HepG2 (cell line): Measurements from ENCODE around the gene UBR1.

Experiments
- CEBPZ ChIP-seq: IDR thresholded peaks from 2 replicates; pipeline ENCODE4 v1.6.1; 2012; ENCODE audit warnings: low read length, improper control_type of control experiment
- ESRRA ChIP-seq: sonication (generic); formaldehyde crosslinking; IDR thresholded peaks from 2 replicates; pipeline ENCODE4 v1.5.1; 2020; ENCODE audit warnings: mild to moderate bottlenecking, low read depth, missing genetic modification reagents
- KLF9 ChIP-seq: IDR thresholded peaks from 2 replicates; pipeline ENCODE4 v1.6.1; 2016; ENCODE audit warnings: low read depth
- MAFF ChIP-seq: IDR thresholded peaks from 2 replicates; pipeline ENCODE4 v1.6.1; 2011; ENCODE audit warnings: low read depth, low read length, improper control_type of control experiment
- MZF1 ChIP-seq: sonication (generic); formaldehyde crosslinking; IDR thresholded peaks from 2 replicates; pipeline ENCODE4 v1.8.1; 2023; ENCODE audit warnings: mild to moderate bottlenecking, missing genetic modification reagents, borderline replicate concordance
- NFIB ChIP-seq: sonication (generic); formaldehyde crosslinking; IDR thresholded peaks from 2 replicates; pipeline ENCODE4 v1.9.0; 2021; ENCODE audit warnings: missing genetic modification reagents, mild to moderate bottlenecking, borderline replicate concordance
- POLR2A ChIP-seq, 2 experiments: IDR thresholded peaks; 2 replicates each; pipeline ENCODE4 v1.6.1; 2011; ENCODE audit warnings: low read depth in 2 of 2, low read length in 2 of 2, mild to moderate bottlenecking in 1 of 2, moderate library complexity in 1 of 2; ENCODE audit not compliant: insufficient read depth in 1 of 2
- TF ChIP-seq, protein P1 (sequence below): sonication (generic); formaldehyde crosslinking; IDR thresholded peaks from 2 replicates; pipeline ENCODE4 v1.5.0; 2020; ENCODE audit warnings: mild to moderate bottlenecking, missing genetic modification reagents, moderate library complexity
- TF ChIP-seq, protein P2 (sequence below): IDR thresholded peaks from 2 replicates; pipeline ENCODE4 v1.6.1; 2016; ENCODE audit warnings: missing compliant biosample characterization, missing genetic modification reagents, borderline replicate concordance

- TF ChIP-seq, protein P1, sequence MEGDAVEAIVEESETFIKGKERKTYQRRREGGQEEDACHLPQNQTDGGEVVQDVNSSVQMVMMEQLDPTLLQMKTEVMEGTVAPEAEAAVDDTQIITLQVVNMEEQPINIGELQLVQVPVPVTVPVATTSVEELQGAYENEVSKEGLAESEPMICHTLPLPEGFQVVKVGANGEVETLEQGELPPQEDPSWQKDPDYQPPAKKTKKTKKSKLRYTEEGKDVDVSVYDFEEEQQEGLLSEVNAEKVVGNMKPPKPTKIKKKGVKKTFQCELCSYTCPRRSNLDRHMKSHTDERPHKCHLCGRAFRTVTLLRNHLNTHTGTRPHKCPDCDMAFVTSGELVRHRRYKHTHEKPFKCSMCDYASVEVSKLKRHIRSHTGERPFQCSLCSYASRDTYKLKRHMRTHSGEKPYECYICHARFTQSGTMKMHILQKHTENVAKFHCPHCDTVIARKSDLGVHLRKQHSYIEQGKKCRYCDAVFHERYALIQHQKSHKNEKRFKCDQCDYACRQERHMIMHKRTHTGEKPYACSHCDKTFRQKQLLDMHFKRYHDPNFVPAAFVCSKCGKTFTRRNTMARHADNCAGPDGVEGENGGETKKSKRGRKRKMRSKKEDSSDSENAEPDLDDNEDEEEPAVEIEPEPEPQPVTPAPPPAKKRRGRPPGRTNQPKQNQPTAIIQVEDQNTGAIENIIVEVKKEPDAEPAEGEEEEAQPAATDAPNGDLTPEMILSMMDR (CRISPR knock-in tag), result no peak
- TF ChIP-seq NFIB (CRISPR knock-in tag) (no peak), KLF9 (CRISPR knock-in tag) (no peak), ESRRA (no peak), MAFF (no peak), POLR2A (IDR thresholded peaks at IDR 0.05; ENCODE audit: insufficient read depth in 1 of 2, low read depth in 2 of 2, low read length in 2 of 2) (no peak), MZF1 (CRISPR knock-in tag) (no peak), CEBPZ (no peak)
- TF ChIP-seq, protein P2, sequence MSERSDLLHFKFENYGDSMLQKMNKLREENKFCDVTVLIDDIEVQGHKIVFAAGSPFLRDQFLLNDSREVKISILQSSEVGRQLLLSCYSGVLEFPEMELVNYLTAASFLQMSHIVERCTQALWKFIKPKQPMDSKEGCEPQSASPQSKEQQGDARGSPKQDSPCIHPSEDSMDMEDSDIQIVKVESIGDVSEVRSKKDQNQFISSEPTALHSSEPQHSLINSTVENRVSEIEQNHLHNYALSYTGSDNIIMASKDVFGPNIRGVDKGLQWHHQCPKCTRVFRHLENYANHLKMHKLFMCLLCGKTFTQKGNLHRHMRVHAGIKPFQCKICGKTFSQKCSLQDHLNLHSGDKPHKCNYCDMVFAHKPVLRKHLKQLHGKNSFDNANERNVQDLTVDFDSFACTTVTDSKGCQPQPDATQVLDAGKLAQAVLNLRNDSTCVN (CRISPR knock-in tag), result no peak
These were observed 21.9 kb upstream of the UBR1 start for GRCh38 chr15:43127752-43128151.
